HG03066 (cell line): Measurements from ENCODE around the gene CAMSAP2.

Experiments used
- ATAC-seq: cut with Tn5 transposase; IDR thresholded peaks from one replicate; pipeline ENCODE4 v1.9.1; 2021; ENCODE audit warnings: low read depth; ENCODE audit not compliant: unreplicated experiment

CAMSAP2 gene, protein sequence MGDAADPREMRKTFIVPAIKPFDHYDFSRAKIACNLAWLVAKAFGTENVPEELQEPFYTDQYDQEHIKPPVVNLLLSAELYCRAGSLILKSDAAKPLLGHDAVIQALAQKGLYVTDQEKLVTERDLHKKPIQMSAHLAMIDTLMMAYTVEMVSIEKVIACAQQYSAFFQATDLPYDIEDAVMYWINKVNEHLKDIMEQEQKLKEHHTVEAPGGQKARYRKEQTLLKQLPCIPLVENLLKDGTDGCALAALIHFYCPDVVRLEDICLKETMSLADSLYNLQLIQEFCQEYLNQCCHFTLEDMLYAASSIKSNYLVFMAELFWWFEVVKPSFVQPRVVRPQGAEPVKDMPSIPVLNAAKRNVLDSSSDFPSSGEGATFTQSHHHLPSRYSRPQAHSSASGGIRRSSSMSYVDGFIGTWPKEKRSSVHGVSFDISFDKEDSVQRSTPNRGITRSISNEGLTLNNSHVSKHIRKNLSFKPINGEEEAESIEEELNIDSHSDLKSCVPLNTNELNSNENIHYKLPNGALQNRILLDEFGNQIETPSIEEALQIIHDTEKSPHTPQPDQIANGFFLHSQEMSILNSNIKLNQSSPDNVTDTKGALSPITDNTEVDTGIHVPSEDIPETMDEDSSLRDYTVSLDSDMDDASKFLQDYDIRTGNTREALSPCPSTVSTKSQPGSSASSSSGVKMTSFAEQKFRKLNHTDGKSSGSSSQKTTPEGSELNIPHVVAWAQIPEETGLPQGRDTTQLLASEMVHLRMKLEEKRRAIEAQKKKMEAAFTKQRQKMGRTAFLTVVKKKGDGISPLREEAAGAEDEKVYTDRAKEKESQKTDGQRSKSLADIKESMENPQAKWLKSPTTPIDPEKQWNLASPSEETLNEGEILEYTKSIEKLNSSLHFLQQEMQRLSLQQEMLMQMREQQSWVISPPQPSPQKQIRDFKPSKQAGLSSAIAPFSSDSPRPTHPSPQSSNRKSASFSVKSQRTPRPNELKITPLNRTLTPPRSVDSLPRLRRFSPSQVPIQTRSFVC (N-terminal part only)

DNA sequence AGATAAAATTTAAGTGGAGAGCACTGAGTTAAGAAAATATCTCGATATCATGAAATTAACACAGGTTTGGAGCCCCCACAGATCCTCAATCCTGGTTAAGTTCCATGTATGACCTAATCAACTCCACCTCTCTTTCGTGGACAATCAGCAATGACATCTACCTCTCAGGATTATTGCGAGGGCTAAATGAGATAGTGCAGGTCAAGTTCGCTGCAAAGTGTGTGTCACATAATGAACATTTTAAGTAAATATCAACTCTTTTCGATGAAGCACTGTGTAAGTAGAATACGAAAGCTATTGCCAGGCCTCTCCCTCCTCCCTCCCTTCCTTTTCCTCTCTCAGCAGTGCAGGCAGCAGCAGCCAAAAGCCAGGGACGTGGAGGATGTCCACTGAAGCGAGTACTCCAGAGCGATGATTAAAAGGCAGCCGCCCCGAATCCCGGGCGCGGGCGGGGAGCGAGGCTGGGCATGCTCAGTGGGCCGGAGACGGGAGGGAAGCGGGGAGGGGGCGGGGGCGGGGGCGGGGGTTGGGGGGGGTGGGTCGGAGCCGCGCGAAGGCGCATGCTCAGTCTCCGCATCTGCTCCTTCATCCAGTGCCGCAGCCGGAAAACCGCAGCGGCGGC lies at the start of gene CAMSAP2:
CAMSAP2 (plus strand) TSS at position 567 of the 622 bp plus-strand sequence. CDS start 935 bp downstream, outside the sequence.
- ATAC-seq = peak; percentile 42

DNA sequence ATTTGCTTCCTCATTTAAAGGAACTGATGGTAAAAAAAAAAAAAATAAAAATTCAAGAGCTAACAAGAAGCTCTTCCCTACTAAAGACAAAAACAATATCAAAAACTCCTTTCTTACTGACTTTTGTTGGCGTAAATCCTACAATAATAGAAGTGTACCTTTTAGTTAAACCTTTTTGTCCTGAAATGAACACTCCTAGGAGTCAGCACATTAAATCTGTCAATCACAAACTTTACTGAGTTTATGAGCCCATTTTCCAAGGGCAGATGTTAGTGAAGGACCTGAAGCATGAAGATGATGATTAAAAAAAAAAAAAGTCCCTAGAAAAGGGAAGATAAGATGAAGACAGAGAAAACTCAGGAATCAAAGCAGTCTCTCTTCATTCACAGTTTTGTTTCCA lies 46.4 kb upstream of the CAMSAP2 start:
- no peak for ATAC-seq

DNA sequence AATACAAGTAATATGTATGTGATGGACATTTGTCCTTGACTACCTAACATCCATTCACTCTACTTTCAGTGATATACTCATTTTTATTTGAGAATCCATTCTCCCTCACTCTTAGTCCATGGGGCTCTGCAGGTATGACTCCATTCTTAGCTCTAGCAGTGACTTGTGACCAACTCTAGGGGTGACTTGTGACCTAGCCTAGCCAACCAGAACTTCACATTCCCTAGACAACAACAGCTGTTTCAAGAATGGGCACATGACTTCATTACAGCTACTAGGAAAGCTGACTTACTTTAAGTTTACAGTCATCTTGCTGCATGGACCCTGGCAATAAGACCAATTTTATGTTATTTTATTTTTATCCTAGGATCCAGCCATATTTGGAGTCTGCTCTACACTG lies 45.4 kb upstream of the CAMSAP2 start:
- ATAC-seq = no peak

DNA sequence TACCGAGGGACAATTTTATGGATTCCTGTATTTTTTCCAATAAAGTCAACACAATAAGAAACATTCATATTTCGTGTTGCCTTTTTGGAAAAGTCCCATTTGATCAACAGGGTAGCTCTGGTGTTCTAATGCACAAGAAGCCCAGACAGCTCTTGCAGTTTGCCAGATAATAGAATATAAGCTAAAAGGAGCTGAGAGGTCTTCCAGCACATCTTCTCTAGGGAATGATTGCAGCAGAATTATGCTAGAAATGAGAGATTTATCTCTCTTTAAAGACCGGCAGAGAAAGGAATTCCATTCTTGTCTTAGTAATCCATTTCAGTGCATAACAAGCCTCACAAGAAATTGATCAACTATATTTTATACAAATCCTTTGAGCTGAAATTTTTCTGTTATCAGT lies 44.0 kb upstream of the CAMSAP2 start:
- no peak for ATAC-seq

DNA sequence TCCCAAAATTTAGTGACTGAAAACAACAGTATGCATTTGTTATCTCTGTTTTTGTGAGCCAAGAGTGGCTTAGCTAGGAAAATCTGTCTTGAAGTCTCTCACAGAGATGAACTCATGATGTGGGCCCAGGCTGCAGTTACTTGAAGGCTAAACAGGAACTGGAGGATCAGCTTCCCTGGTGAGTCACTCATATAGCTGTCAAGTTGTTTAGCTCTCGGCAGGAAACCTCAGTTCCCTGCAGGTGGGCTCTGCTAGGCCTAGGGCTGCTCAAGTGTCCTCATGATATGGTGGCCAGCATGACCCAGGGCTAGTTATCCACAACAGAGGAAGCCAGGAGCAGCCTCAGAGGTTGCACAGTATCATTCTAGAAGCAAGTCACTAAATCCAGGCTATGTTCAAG lies 38.8 kb upstream of the CAMSAP2 start:
- no peak for ATAC-seq

DNA sequence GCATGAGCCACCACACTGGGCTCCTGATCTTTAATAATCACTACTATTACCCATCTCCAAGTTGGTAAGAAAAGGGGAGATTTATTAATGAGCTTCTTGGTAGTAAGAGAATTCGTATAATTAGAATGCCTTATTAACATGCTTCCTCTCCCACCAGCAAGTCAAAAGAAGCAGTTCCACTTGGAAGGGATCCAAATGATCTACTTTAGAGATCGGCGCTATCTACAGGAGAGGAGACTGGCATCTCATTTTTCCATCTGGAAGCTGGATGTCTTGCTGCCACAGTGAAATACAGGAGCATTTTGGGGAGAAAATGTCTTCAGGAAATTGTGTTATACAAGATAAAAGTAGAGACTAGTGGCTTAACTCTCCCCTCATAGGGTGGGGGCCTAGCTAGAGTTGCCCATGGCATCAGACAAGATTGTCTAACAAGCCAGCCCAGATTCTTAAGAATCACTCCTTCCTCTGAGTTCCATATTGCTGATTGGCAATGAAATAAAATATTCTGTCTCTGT lies 33.6 kb upstream of the CAMSAP2 start:
- ATAC-seq = no peak

DNA sequence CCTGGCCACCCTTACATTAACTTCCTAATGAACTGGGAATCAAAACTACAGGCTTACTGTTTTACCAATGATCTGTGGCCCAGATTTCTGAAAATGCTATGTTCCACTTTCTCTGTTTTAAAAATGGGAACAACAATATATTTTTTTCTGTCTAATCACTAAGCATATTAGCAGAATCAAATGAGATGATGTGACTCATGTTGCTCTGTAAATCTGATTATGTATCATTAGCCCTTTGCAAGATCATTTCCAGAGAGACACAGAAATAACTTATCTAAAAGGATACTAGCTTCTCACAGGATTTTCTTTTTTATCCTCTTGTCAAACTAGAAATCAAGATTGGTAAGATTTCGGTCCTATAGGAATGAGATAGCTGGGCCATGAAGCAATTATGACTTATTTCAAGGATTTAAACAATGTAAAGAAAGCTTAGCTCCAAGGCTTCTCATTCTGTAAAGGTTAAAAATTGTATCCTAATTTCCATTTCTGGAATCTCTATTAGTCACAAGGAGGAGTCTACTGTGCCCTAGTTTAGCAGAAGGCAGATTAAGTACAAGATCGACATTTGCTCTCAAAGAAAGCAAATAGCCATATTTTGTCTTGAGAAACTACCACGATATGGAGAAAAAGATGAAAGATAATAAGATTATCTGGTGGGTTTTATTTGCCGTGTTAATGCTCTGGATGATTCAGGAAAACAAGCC lies 32.4 kb upstream of the CAMSAP2 start:
- no peak for ATAC-seq

DNA sequence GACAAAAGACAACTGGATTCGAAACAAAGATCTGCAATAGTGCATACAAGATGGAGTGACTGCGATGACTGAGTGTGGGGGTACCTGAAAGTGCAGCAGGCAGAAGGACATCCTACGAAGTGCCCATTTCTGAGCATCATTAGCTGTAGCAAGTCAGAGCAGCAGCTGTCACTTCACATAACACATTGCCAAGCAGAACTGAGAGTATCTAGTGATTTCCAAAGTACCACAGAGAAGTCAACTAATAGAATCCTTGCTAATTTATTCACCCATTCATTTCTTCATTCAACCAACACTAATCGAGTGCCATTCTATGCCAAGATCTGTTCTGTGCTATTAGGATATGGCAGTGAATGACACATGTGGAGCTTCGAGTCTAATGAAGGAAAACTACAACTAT lies 31.6 kb upstream of the CAMSAP2 start:
- ATAC-seq = no peak

DNA sequence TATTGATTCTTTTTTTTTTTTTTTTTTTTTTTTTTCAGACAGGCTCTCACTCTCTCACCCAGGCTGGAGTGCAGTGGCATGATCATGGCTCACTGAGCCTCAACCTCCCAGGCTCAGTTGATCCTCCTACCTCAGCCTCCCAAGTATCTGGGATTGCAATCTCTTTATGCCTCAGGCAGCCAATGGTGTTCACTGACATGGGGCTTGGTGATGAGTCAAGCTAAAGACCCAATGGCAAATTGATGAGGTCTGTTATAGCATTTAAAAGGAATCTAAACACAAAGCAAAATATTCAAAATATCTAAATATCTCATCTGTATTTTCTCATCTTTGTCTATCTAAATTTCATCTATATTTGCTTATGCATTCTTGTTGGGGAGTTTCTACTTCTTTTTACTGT lies 30.5 kb upstream of the CAMSAP2 start:
- ATAC-seq = no peak

DNA sequence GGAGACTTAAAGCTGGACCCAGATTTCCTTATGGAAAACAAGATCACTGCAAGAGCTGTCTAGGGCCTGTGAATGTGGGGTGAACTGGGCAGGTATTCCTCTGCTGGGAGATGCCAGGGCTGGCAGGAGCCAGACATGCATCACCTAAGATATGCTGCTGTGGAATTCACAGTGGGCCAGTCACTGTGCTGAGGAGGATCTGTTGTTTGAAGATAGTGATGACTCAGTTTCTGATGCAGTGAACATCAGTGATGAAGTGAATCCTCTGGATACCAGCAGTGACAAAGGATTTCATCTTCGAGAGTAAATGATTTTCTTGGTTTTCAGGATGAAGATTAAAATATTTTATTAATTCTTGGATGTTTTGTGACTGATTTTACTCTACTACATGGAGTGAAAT lies 29.9 kb upstream of the CAMSAP2 start:
- ATAC-seq = no peak

DNA sequence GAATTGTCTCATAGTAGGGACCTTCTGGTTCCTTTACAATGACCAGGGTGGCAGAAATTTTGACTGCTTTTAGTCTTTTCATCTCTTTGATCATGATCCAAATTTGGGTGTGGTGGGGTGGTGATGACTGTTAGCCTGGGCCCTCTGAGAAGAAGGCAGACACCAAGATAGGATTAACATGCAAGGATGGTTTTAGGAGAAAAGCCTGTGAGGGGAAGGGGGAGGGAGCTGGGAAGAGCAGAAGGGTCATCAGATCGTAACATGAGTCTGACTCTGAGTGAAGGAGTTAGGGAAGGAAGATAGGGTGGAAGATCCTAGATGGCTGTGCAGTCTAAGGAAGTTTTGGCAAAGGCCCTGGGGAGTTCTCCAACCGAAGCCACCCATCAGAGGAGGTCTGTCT lies 28.5 kb upstream of the CAMSAP2 start:
- no peak for ATAC-seq

DNA sequence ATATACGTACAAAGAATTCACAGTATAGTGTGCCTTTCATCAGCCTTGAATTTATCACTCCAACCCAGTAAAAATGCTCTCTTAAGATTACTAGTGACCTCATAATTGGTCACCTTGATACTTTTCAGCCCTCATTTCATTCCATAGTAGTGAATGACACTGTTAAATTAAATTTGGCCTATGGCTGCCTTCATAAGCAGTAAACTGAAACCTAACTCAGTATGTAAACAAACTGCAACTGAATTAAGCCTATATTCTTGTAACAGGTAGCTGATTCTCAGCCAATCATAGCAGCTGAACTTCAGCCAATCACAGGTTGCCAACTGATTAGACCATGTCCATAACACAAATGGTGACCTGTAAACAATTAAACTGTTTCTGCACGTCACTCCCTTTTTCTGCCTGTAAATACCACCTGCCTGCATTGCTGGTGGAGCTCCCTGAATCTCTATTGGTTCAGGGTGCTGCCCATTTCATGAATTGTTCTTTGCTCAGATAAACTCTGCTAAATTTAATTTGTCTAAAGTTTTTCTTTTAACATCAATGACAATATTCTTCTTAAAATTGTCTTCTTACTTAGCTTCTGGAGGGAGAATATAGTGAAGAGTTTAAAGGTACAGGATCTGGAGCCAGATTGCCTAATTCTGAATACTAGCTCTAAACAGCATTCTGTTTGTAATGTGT lies 24.0 kb upstream of the CAMSAP2 start:
- ATAC-seq = no peak

DNA sequence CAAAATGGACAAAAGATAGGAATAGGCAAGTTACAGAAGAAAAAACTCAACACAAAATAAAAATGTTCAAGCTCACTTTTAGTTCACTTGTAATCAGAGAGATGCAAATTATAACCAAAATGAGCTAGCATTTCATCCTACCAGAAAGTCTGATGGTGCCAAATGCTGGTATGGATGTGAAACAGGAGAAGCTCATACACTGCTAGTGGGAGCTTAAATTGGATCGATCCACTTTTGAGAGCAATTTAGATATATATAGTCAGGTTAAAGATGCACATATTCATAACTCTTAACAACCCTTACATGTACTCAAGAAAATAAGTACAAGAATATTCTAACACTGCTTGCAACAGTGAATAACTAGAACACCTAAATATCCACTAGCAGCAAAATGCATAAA lies 18.5 kb upstream of the CAMSAP2 start:
- no peak for ATAC-seq

DNA sequence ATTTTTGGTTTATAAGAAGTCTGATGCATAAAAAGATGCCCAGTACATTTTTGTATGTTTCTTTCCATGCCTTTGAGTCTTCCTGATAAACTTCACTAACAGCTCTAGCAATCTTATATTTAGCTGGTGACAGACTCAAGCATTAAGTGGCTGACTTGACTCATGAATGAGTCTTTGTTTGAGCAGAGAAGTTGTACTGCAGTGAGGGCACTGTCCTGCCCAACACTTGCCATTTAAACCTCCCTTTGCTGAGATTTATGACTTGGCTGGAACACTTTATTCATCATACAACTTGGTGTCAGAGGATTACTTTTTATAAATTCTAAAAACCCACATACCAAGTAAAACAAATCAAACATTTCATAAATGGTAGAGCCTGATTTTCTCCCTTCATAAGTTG lies 14.6 kb upstream of the CAMSAP2 start:
- no peak for ATAC-seq

DNA sequence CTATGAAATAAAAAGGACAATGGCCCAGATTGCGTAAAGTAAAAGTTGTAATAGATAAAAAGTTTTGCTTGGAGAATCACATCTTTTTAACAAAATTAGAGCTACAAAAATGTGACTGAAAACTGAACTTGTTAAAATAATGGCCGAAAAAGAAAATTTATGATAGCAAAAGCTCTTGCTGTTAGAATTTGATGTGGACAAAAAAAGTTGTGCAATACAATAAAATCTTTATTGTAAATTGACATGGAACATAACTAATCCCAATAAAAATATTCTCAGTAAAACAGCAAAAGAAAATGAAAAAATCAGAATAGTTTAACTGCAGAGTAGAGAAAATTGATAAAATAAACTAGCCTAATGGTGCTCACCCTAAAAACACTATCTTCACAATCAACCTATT lies 11.4 kb upstream of the CAMSAP2 start:
- no peak for ATAC-seq

DNA sequence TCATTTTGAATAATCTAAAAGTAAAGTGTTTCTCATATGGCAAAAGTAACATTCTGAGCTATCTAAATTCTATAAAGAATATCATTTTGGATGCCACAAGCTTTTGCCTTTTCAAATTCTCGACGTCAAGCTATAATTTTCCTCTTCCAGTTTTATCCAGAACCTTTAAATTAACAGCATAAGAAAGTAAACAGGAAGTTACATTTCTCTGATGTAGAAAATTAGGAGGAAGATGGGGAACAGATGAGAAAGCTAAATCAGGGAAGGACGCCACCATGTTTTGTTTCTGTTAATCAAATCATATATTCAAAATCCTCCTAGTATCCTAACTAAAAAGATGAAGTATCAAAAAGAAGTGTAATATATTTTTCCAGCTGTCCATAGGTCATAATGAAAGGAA lies 8.8 kb upstream of the CAMSAP2 start:
- ATAC-seq = no peak

DNA sequence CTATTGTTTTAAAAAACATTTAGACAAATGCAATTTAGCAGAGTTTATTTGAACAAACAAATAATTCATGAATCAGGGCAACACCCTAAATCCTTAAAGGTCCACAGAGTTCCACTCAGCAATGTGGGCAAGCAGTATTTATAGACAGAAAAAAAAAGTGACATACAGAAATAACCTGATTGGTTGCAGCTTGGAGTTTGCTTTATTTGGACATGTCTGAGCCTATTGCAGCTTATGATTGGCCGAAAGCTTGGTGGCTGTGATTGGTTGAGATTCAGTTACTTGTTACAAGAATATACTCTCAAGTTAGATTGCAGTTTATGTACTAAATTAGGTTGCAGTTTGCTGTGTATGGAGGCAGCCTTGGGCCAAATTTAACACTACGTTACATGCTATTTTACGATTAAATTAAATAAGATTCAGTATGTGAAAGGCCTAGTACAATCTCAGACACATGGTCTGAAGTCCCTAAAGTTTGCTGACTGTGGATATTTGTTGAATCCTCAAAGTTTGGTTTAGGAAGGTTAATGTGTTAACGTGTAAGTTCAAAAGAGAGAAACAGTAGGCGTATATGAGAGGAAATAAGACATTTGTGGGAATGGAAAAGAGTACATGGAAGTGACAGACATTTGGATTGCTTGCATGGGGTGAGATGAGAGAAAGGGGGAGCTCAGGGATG lies 6.9 kb upstream of the CAMSAP2 start:
- no peak for ATAC-seq

DNA sequence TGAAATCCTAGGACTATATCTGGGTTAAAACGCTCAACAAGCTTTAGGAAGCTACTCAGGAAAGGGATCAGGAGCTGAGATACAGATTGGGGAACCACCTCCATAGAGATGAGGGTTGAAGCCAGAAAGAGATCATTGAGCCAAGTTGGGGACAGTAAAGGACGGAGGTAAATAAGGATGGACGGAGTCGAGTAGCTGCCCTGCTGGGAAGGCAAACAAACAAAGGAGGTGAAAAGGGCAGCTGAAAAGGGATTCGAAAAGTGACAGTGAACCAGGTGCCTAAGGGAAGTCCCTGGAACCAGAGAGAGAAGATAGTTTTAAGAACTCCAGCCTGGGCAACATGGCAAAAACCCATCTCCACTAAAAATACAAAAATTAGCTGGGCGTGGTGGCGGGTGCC lies 6.3 kb upstream of the CAMSAP2 start:
- ATAC-seq = no peak

DNA sequence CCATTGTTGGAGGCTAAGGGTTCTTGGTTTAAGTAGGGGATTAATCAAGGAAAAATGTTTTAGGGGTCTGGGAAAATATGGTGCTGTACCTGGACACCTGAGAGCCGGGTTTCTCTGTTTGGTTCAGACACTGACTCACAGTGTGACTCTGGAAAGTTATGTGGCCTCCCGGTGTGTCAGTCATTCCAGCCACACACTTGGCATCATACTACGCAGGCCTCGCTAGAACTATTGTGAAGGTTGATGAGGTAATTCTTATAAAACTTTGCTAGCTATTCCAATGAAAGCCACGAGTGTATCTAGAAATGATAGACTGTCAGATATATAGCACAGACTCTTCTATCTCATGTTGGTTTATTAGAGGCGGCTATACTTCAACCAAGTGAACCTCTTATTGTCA lies 4.8 kb upstream of the CAMSAP2 start:
- ATAC-seq = no peak
